Fibroblast of lung (primary cell): Measurements from ENCODE around the gene ANXA6. TPM values are rescaled to one million over a fixed set of nuclear protein-coding genes. Genes with fewer than 3 reads are reported as not detected.

ENCODE experiments used
- DNase-seq, 2 donors: peaks; one replicate each; pipeline versions ENCODE4 v3.0.0 to v3.0.0-alpha.2; 2010; ENCODE audit warnings: low read depth in 2 of 2
- H2AFZ ChIP-seq: 2 replicates; pipeline ENCODE4 v1.5.1; 2012; ENCODE audit warnings: low read length, control low read depth, inconsistent platforms
- H3K27ac ChIP-seq: 2 replicates; pipeline ENCODE4 v1.5.1; 2011; ENCODE audit warnings: low read length, control low read depth; ENCODE audit not compliant: insufficient read depth
- H3K27me3 ChIP-seq: 2 replicates; pipeline ENCODE4 v1.5.1; 2011; ENCODE audit warnings: mild to moderate bottlenecking, low read length; ENCODE audit not compliant: control insufficient read depth, insufficient read depth
- H3K36me3 ChIP-seq: 2 replicates; pipeline ENCODE4 v1.5.1; 2011; ENCODE audit warnings: low read length; ENCODE audit not compliant: control insufficient read depth, insufficient read depth
- H3K4me1 ChIP-seq: 2 replicates; pipeline ENCODE4 v1.5.1; 2011; ENCODE audit warnings: low read length; ENCODE audit not compliant: control insufficient read depth, insufficient read depth; ENCODE audit errors: extremely low read depth
- H3K4me2 ChIP-seq: 2 replicates; pipeline ENCODE4 v1.5.1; 2011; ENCODE audit warnings: low read length, control low read depth; ENCODE audit not compliant: insufficient read depth; ENCODE audit errors: extremely low read depth
- H3K4me3 ChIP-seq, 4 experiments: fragments of 200-600 bp in 1 of 4; sonication (generic) in 1 of 4; replicated peaks in 1 of 4; 2 replicates each; pipeline ENCODE4 v1.5.1; 2011 to 2016; ENCODE audit warnings: low read length in 4 of 4, low read depth in 3 of 4, mild to moderate bottlenecking in 3 of 4, control low read depth in 2 of 4, inconsistent platforms in 1 of 4, mixed read lengths in 1 of 4; ENCODE audit not compliant: insufficient read depth in 1 of 4; ENCODE audit errors: control extremely low read depth in 1 of 4
- H3K79me2 ChIP-seq: 2 replicates; pipeline ENCODE4 v1.5.1; 2012; ENCODE audit warnings: mild to moderate bottlenecking, low read length, inconsistent platforms; ENCODE audit not compliant: control insufficient read depth, insufficient read depth
- H3K9ac ChIP-seq: 2 replicates; pipeline ENCODE4 v1.5.1; 2011; ENCODE audit warnings: mild to moderate bottlenecking, low read length, control low read depth; ENCODE audit not compliant: insufficient read depth
- H3K9me3 ChIP-seq: 2 replicates; pipeline ENCODE4 v1.5.1; 2012; ENCODE audit warnings: low read depth, low read length; ENCODE audit not compliant: control insufficient read depth, insufficient read depth
- H4K20me1 ChIP-seq: 2 replicates; pipeline ENCODE4 v1.5.1; 2011; ENCODE audit warnings: low read length; ENCODE audit not compliant: control insufficient read depth, insufficient read depth; ENCODE audit errors: extremely low read depth
- EZH2 ChIP-seq: IDR thresholded peaks from 2 replicates; pipeline ENCODE4 v1.5.1; 2012; ENCODE audit warnings: low read length, control low read depth, mild to moderate bottlenecking; ENCODE audit errors: missing control alignments
- polyA plus RNA-seq, 2 donors: library from polyadenylated mRNA; depleted of rRNA in 1 of 2; stranded (reverse) in 1 of 2; unstranded in 1 of 2; fragments of >200 nt; gene quantifications; 2 replicates each; pipeline ENCODE4 v1.2.1, GENCODE V29; 2011 to 2012; ENCODE audit warnings: missing spikeins in 1 of 2
- total RNA-seq: library from RNA; depleted of rRNA; stranded (reverse); fragments of >200 nt; gene quantifications from 2 replicates; pipeline ENCODE4 v1.2.1, GENCODE V29; 2014
- TF ChIP-seq, protein P1 (sequence below), 2 donors: IDR thresholded peaks in 1 of 2; conservative IDR thresholded peaks in 1 of 2; 1 replicate in 1 of 2; 2 replicates in 1 of 2; pipeline ENCODE4 v1.5.1; 2011 to 2012; ENCODE audit warnings: low read length in 2 of 2, control low read depth in 1 of 2, inconsistent platforms in 1 of 2, low read depth in 1 of 2, mild to moderate bottlenecking in 1 of 2

The ANXA6 gene
- total and polyA plus RNA-seq, 2 donors (not counting 1 experiment from before 2014, with no cell fraction given), result 591 to 615 TPM

DNA sequence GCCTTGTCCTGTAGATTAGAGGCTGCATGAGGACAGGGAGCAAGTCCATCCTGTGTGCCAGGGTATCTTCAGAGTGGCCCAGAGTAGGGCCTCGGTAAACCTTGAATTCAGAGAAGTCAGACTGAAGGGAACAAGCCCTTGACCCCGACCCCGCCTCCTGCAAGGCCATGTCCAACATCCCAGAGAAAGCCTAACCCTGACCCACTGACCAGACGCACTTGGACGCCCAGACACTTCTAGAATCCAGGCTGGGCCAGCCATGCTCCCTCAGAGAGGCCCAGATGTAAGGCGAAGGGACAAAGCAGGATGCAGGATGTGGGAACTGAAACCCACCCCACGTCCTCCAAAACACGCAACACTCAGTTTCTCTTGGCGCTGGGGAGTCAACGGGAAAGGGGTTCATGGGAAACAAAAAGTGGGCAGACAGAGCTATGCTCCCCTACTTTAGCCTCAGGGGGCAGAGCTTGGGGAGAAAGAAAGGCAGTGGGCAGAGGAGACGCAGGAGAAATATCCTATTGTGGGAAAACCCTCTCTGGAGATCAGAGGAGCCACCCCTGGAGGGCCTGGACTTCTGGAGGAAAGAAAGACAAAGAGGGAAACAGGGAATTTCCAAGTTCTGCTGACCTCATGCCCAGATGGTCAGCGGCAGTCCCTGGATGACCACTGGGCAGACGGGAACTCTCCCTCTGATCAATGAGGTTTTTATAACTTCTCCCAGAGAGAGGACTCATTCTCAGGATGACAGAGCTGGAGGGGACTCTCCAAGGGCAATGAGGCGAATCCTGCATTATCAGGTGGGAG lies 89.7 kb downstream of the ANXA6 start:
- H3K27ac ChIP-seq, result no peak overlapping the region
- no peak for DNase-seq
- no peak overlapping the region for H3K4me2 ChIP-seq
- no peaks in the 10 kb centered on the region for H3K27me3 ChIP-seq
- peaks cover 3% of the 10 kb centered on the region for H3K36me3 ChIP-seq
- peaks cover 34% of the 10 kb centered on the region for H3K4me1 ChIP-seq
- H3K79me2 ChIP-seq, result peaks cover 6% of the 10 kb centered on the region
- no peak overlapping the region for H2AFZ ChIP-seq
- H3K9me3 ChIP-seq, result no peaks in the 10 kb centered on the region
- peaks cover 4% of the 10 kb centered on the region for H4K20me1 ChIP-seq
- no peak for TF ChIP-seq EZH2
- TF ChIP-seq, protein P1, sequence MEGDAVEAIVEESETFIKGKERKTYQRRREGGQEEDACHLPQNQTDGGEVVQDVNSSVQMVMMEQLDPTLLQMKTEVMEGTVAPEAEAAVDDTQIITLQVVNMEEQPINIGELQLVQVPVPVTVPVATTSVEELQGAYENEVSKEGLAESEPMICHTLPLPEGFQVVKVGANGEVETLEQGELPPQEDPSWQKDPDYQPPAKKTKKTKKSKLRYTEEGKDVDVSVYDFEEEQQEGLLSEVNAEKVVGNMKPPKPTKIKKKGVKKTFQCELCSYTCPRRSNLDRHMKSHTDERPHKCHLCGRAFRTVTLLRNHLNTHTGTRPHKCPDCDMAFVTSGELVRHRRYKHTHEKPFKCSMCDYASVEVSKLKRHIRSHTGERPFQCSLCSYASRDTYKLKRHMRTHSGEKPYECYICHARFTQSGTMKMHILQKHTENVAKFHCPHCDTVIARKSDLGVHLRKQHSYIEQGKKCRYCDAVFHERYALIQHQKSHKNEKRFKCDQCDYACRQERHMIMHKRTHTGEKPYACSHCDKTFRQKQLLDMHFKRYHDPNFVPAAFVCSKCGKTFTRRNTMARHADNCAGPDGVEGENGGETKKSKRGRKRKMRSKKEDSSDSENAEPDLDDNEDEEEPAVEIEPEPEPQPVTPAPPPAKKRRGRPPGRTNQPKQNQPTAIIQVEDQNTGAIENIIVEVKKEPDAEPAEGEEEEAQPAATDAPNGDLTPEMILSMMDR (conservative IDR thresholded peaks at IDR 0.05 in 1 of 2, IDR thresholded peaks at IDR 0.05 in 1 of 2; ENCODE audit: low read depth in 1 of 2, low read length in 2 of 2), result no peak
- H3K9ac ChIP-seq, result no peak overlapping the region
- no peak overlapping the region for H3K4me3 ChIP-seq

DNA sequence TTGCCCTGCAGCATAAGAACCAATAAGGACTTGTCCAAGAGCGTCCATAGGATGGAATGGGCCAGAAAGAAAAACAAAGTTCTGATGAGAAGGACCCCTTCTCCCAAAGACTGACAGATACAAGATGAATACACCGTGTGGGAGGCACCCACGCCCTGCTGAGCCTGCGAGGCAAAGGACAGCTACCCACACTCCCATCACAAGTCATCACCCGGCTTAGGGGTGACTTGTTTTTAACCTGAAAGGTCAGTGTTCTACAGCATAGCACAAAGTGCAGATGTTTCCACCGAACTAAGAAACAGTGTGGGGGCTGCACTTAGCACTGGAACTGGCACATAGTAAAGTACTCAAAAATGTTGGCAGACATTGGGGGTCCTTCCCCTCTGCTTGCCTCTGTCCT lies 90.7 kb downstream of the ANXA6 start:
- H3K4me3 ChIP-seq, result no peak overlapping the region
- no peaks in the 10 kb centered on the region for H3K9me3 ChIP-seq
- peaks cover 4% of the 10 kb centered on the region for H4K20me1 ChIP-seq
- DNase-seq, result no peak
- peaks cover 6% of the 10 kb centered on the region for H3K79me2 ChIP-seq
- no peak overlapping the region for H2AFZ ChIP-seq
- no peak overlapping the region for H3K27ac ChIP-seq
- no peaks in the 10 kb centered on the region for H3K27me3 ChIP-seq
- H3K9ac ChIP-seq, result no peak overlapping the region
- TF ChIP-seq EZH2, result no peak
- TF ChIP-seq, protein P1 (conservative IDR thresholded peaks at IDR 0.05 in 1 of 2, IDR thresholded peaks at IDR 0.05 in 1 of 2; ENCODE audit: low read depth in 1 of 2, low read length in 2 of 2), result no peak
- no peak overlapping the region for H3K4me2 ChIP-seq
- H3K36me3 ChIP-seq, result peaks cover 5% of the 10 kb centered on the region
- H3K4me1 ChIP-seq, result peaks cover 34% of the 10 kb centered on the region

DNA sequence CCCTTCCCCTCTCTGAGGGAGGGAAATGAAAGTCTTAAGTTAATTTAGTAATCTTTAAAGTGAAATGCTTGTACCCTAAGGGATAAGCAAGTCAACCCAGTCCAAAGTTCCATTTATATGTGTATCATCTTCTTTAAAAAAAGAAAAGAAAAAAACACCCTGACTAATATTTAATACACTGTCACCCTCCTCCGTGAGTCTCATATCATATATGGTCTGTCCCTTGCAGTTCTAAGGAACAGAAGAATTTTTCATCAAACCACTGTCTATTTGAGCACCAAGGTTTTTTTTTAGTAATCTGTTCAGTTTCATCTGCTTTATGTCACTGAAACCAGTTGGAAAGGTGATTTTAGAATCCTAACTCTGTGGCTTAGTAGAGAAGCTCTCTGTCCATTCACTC lies 92.0 kb downstream of the ANXA6 start:
- H3K27ac ChIP-seq, result no peak overlapping the region
- H2AFZ ChIP-seq, result no peak overlapping the region
- no peaks in the 10 kb centered on the region for H3K9me3 ChIP-seq
- peaks cover 4% of the 10 kb centered on the region for H4K20me1 ChIP-seq
- no peak overlapping the region for H3K4me2 ChIP-seq
- no peak overlapping the region for H3K4me3 ChIP-seq
- no peak for DNase-seq
- peaks cover 2% of the 10 kb centered on the region for H3K79me2 ChIP-seq
- H3K9ac ChIP-seq, result no peak overlapping the region
- no peaks in the 10 kb centered on the region for H3K27me3 ChIP-seq
- TF ChIP-seq, protein P1 (conservative IDR thresholded peaks at IDR 0.05 in 1 of 2, IDR thresholded peaks at IDR 0.05 in 1 of 2; ENCODE audit: low read depth in 1 of 2, low read length in 2 of 2), result no peak
- TF ChIP-seq EZH2, result no peak
- peaks cover 27% of the 10 kb centered on the region for H3K4me1 ChIP-seq
- peaks cover 5% of the 10 kb centered on the region for H3K36me3 ChIP-seq
